HCT116 (cell line): ENCODE measurements around the gene COPS6. TPM values are rescaled to one million over a fixed set of nuclear protein-coding genes. Genes with fewer than 3 reads are reported as not detected.

Source experiments
- ATAC-seq: fragments of 200-7000 bp; cut with Tn5 transposase; 2 replicates; pipeline ENCODE4 v1.9.1; 2020; ENCODE audit warnings: mild to moderate bottlenecking, moderate library complexity
- BruUV-seq: library from RNA; stranded (reverse); fragments of 400-500 nt; replicated peaks from 2 replicates; lab custom pipeline; 2021; lab: Mats Ljungman, UMichigan
- CTCF ChIA-PET: fragments of 300-600 bp; sonication (Branson Sonifier 250); formaldehyde crosslinking; loops from one replicate; lab custom pipeline; 2021; ENCODE audit warnings: antibody characterized with exemption; lab: Charles Lee
- POLR2A ChIA-PET: fragments of 300-600, 350-600 bp; sonication (Branson Sonifier 250); formaldehyde crosslinking; loops from one replicate; lab custom pipeline; 2021; ENCODE audit warnings: antibody characterized with exemption; lab: Charles Lee
- RAD21 ChIA-PET, 2 experiments: fragments of 300-600 bp; sonication (Branson Sonifier 250); formaldehyde crosslinking; loops; one replicate each; lab custom pipeline; 2023; ENCODE audit warnings: low total read pairs in 2 of 2; ENCODE audit not compliant: uncharacterized antibody in 2 of 2, unreplicated experiment in 2 of 2, low non-redundant PET in 1 of 2; lab: Charles Lee
- DNase-seq: peaks from one replicate; pipeline ENCODE4 v3.0.0-alpha.2; 2010; ENCODE audit warnings: low read depth, low spot score
- H2AFZ ChIP-seq: fragments of 200-600 bp; shearing (Covaris generic), sonication (generic); 2 replicates; pipeline ENCODE4 v1.6.1; 2017; ENCODE audit warnings: low read depth, mixed run types, mixed read lengths, antibody characterized with exemption, low read length; ENCODE audit not compliant: poor library complexity, severe bottlenecking
- H3K27ac ChIP-seq: 2 replicates; pipeline ENCODE4 v1.5.1; 2012; ENCODE audit warnings: low read depth, low read length
- H3K27me3 ChIP-seq: fragments of 200-600 bp; sonication (generic); 2 replicates; pipeline ENCODE4 v1.6.1; 2016; ENCODE audit warnings: mixed run types, low read length, mixed read lengths; ENCODE audit not compliant: insufficient read depth
- H3K36me3 ChIP-seq, 2 experiments: fragments of 200-500 bp in 1 of 2; fragments of 200-600 bp in 1 of 2; sonication (Bioruptor generic) in 1 of 2; sonication (generic) in 1 of 2; 2 replicates each; pipeline versions ENCODE4 v1.5.1 to v1.6.1; 2014 to 2016; ENCODE audit warnings: low read length in 2 of 2, inconsistent platforms in 1 of 2, mixed read lengths in 1 of 2, mixed run types in 1 of 2; ENCODE audit not compliant: insufficient read depth in 2 of 2, control insufficient read depth in 1 of 2
- H3K4me1 ChIP-seq, 2 experiments: fragments of 200-600 bp in 1 of 2; sonication (generic) in 1 of 2; 2 replicates each; pipeline versions ENCODE4 v1.5.1 to v1.6.1; 2012 to 2017; ENCODE audit warnings: low read length in 2 of 2, inconsistent platforms in 1 of 2, mild to moderate bottlenecking in 1 of 2, mixed read lengths in 1 of 2, mixed run types in 1 of 2, moderate library complexity in 1 of 2; ENCODE audit not compliant: insufficient read depth in 2 of 2, control insufficient read depth in 1 of 2
- H3K4me2 ChIP-seq: fragments of 200-600 bp; sonication (generic); 2 replicates; pipeline ENCODE4 v1.6.1; 2017; ENCODE audit warnings: mixed run types, low read length, mixed read lengths
- H3K4me3 ChIP-seq, 2 experiments: fragments of 200-600 bp in 1 of 2; sonication (generic) in 1 of 2; replicated peaks in 1 of 2; 2 replicates each; pipeline ENCODE4 v1.5.1; 2011 to 2016; ENCODE audit warnings: low read length in 2 of 2, control low read depth in 1 of 2, low read depth in 1 of 2, mild to moderate bottlenecking in 1 of 2, mixed read lengths in 1 of 2, mixed run types in 1 of 2
- H3K79me2 ChIP-seq: fragments of 200-600 bp; sonication (generic); 2 replicates; pipeline ENCODE4 v1.6.1; 2017; ENCODE audit warnings: mild to moderate bottlenecking, mixed run types, low read length, moderate library complexity, mixed read lengths; ENCODE audit not compliant: insufficient read depth
- H3K9ac ChIP-seq: fragments of 200-600 bp; sonication (generic); 2 replicates; pipeline ENCODE4 v1.6.1; 2016; ENCODE audit warnings: low read length, mixed read lengths
- H3K9me2 ChIP-seq: fragments of 200-600 bp; sonication (generic), shearing (Covaris generic); 2 replicates; pipeline ENCODE4 v1.6.1; 2017; ENCODE audit warnings: mixed run types, mild to moderate bottlenecking, moderate library complexity; ENCODE audit not compliant: insufficient read depth
- H3K9me3 ChIP-seq, 2 experiments: fragments of 200-500 bp in 1 of 2; fragments of 200-600 bp in 1 of 2; sonication (Bioruptor generic) in 1 of 2; sonication (generic) in 1 of 2; 2 replicates each; pipeline ENCODE4 v1.6.1; 2014 to 2017; ENCODE audit warnings: low read length in 2 of 2, mixed read lengths in 2 of 2, inconsistent platforms in 1 of 2, low read depth in 1 of 2, mild to moderate bottlenecking in 1 of 2, mixed run types in 1 of 2, moderate library complexity in 1 of 2; ENCODE audit not compliant: control insufficient read depth in 1 of 2, insufficient read depth in 1 of 2
- H4K20me1 ChIP-seq: fragments of 200-600 bp; sonication (generic), shearing (Covaris generic); 2 replicates; pipeline ENCODE4 v1.6.1; 2017; ENCODE audit warnings: mixed run types, mild to moderate bottlenecking, moderate library complexity; ENCODE audit not compliant: insufficient read depth
- CBX3 ChIP-seq: IDR thresholded peaks from 2 replicates; pipeline ENCODE4 v1.6.1; 2012; ENCODE audit warnings: low read depth
- POLR2AphosphoS5 ChIP-seq: IDR thresholded peaks from 2 replicates; pipeline ENCODE4 v1.6.1; 2011; ENCODE audit warnings: mild to moderate bottlenecking, low read depth, low read length, moderate library complexity
- SP1 ChIP-seq: IDR thresholded peaks from 2 replicates; pipeline ENCODE4 v1.6.1; 2012; ENCODE audit warnings: low read depth
- ZNF274 ChIP-seq: fragments of 200-500 bp; sonication (Bioruptor generic); IDR thresholded peaks from 2 replicates; pipeline ENCODE4 v1.6.1; 2014; ENCODE audit warnings: mild to moderate bottlenecking, low read depth, low read length, inconsistent platforms
- intact Hi-C: fragments of 100-400 bp; cut with micrococcal nuclease; formaldehyde crosslinking; loops from 2 replicates; pipeline ENCODE4 v1.10.0; 2022
- total RNA-seq: library from RNA; stranded (reverse); gene quantifications from one replicate; pipeline ENCODE4 v1.2.1, GENCODE V29; 2021; ENCODE audit not compliant: unreplicated experiment
- TF ChIP-seq, protein P1 (sequence below), 3 experiments: fragments of 200-600 bp in 1 of 3; sonication (generic) in 1 of 3; IDR thresholded peaks in 2 of 3; conservative IDR thresholded peaks in 1 of 3; 2 replicates each; pipeline ENCODE4 v1.5.1; 2012 to 2017; ENCODE audit warnings: low read depth in 2 of 3, low read length in 2 of 3, antibody characterized with exemption in 1 of 3, borderline replicate concordance in 1 of 3, control low read depth in 1 of 3, mild to moderate bottlenecking in 1 of 3, mixed read lengths in 1 of 3, mixed run types in 1 of 3, moderate library complexity in 1 of 3; ENCODE audit not compliant: insufficient read depth in 1 of 3
- TF ChIP-seq, protein P2 (sequence below): IDR thresholded peaks from 2 replicates; pipeline ENCODE4 v1.6.1; 2011; ENCODE audit warnings: mild to moderate bottlenecking, low read length, moderate library complexity; ENCODE audit not compliant: insufficient replicate concordance; ENCODE audit errors: extremely low read depth

COPS6 gene
- total RNA-seq, 1 experiment from 2014 or later = 126 TPM

- TF ChIP-seq POLR2AphosphoS5 (no peak), CBX3 (no peak), SP1 (no peak)
- TF ChIP-seq, protein P1, sequence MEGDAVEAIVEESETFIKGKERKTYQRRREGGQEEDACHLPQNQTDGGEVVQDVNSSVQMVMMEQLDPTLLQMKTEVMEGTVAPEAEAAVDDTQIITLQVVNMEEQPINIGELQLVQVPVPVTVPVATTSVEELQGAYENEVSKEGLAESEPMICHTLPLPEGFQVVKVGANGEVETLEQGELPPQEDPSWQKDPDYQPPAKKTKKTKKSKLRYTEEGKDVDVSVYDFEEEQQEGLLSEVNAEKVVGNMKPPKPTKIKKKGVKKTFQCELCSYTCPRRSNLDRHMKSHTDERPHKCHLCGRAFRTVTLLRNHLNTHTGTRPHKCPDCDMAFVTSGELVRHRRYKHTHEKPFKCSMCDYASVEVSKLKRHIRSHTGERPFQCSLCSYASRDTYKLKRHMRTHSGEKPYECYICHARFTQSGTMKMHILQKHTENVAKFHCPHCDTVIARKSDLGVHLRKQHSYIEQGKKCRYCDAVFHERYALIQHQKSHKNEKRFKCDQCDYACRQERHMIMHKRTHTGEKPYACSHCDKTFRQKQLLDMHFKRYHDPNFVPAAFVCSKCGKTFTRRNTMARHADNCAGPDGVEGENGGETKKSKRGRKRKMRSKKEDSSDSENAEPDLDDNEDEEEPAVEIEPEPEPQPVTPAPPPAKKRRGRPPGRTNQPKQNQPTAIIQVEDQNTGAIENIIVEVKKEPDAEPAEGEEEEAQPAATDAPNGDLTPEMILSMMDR (IDR thresholded peaks at IDR 0.05 in 2 of 3, conservative IDR thresholded peaks at IDR 0.05 in 1 of 3; ENCODE audit: borderline replicate concordance in 1 of 3, insufficient read depth in 1 of 3, low read depth in 2 of 3, low read length in 2 of 3) = no peak
- TF ChIP-seq, protein P2, sequence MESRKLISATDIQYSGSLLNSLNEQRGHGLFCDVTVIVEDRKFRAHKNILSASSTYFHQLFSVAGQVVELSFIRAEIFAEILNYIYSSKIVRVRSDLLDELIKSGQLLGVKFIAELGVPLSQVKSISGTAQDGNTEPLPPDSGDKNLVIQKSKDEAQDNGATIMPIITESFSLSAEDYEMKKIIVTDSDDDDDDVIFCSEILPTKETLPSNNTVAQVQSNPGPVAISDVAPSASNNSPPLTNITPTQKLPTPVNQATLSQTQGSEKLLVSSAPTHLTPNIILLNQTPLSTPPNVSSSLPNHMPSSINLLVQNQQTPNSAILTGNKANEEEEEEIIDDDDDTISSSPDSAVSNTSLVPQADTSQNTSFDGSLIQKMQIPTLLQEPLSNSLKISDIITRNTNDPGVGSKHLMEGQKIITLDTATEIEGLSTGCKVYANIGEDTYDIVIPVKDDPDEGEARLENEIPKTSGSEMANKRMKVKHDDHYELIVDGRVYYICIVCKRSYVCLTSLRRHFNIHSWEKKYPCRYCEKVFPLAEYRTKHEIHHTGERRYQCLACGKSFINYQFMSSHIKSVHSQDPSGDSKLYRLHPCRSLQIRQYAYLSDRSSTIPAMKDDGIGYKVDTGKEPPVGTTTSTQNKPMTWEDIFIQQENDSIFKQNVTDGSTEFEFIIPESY = no peak
These were observed 29.5 kb upstream of the COPS6 start (continued) for GRCh38 chr7:100059251-100059739.

GRCh38 chr7:100061518-100062193, 27.1 kb upstream of the COPS6 start:
- H2AFZ ChIP-seq = no peak overlapping the region
- no peaks in the 10 kb centered on the region for H3K9me2 ChIP-seq
- intact Hi-C loops = no loop called here
- H3K4me1 ChIP-seq = no peaks in the 10 kb centered on the region
- H3K27ac ChIP-seq = no peak overlapping the region
- H3K79me2 ChIP-seq = no peaks in the 10 kb centered on the region
- ChIA-PET RAD21 (no interaction called here), CTCF (no interaction called here), POLR2A (no interaction called here)
- DNase-seq (no peak), ATAC-seq (no peak)
- H3K9ac ChIP-seq = no peak overlapping the region
- no peak for TF ChIP-seq ZNF274
- H3K36me3 ChIP-seq = peaks cover 15 to 22% of the 10 kb centered on the region in 2 experiments; a peak in 3 of 4 replicates
- H3K9me3 ChIP-seq = no peaks in the 10 kb centered on the region
- H3K4me2 ChIP-seq = no peak overlapping the region
- H3K4me3 ChIP-seq = no peak overlapping the region
- no peaks in the 10 kb centered on the region for H4K20me1 ChIP-seq
- no TSS peak for BruUV-seq
- no peaks in the 10 kb centered on the region for H3K27me3 ChIP-seq
